Stimulated activated CD4-positive, alpha-beta T cell treated with anti-CD3 and anti-CD28 coated beads, TNF-alpha, amount 100 ng/mL, for 48 hours (primary cell): ENCODE results near the gene CNTNAP2.
"Not testable (repeated sequence)": the region's sequence is repeated elsewhere in the genome, so short reads cannot be mapped to it uniquely, and the experiment has no call there.

Experiments
- DNase-seq, 3 donors: peaks; one replicate each; pipeline ENCODE4 v3.0.0-alpha.2; 2020; ENCODE audit warnings: low read depth in 3 of 3

CNTNAP2 gene

DNA sequence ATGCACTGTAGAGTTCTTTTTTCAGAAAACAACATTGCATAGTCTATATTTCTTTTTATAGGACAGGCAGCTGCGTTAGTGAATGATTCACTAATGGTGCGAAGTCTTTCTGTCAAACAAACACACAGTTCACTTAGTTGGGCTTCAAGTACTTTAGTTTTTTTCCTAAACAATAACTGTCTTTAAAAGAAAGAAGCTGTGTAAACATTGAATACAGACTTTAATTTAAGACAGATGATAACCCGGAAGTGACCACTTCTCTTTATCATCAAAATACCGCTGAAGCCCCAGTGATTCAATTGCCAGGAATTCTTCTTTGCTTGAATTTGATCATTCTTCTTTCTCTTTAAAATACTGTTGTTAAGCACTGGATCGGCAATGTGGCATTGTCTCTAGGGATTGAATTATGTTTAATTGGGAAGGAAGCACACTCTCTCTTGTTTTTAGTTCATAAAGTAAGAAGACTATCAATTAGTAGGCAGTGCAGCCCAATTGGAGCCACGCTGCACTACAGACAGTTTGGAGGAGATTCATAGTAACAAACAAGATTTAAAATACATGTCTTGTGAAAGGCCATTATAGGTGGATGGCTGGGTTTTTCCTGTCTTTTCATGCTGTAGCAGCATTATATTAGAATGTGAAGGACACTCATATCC lies 30.4 kb downstream of the CNTNAP2 start:
- no peak for DNase-seq

DNA sequence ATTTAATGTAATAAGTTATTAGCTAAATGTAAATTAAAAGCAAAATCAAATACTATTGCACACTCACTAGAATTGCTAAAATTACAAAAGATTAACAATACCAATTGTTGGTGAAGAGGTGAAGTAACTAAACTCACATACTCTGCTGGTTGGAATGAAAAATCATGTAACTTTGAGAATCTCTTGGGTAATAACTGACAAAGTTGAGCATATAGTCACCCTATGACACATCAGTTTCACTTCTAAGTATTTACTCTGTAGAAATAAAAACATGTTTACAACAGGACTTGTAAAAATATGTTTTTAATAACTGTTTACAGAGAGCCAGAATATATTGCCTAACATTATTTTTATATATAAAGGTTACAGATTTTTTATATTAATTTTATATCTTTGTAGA lies 33.6 kb downstream of the CNTNAP2 start:
- DNase-seq: no peak

- no peak for DNase-seq
Observed at GRCh38 chr7:146172112-146172511, 55.5 kb downstream of the CNTNAP2 start.

- no peak for DNase-seq
Observed at GRCh38 chr7:146175716-146176115, 59.1 kb downstream of the CNTNAP2 start.

DNA sequence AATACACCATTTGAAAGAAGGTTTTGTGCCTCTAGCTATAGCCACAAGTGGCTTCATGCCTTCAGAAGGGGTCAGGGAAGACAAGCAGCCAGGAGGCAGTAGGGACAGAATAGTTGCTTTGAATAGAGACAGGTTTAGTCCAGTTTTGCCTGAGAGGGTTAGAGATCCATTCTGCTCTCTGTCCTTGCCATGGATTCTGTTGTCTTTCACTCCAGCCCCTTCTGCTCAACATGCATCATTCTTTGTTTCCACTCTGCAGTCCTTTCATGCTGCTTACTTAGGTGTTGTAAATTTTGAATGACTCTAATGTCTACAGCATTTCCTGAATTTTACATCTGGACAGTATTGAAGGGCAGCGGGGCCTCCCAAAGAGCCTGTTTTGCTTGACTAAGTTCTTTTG lies 60.3 kb downstream of the CNTNAP2 start:
- DNase-seq: no peak

GRCh38 chr7:146177301-146177700 lies 60.7 kb downstream of the CNTNAP2 start:
- DNase-seq: no peak

DNA sequence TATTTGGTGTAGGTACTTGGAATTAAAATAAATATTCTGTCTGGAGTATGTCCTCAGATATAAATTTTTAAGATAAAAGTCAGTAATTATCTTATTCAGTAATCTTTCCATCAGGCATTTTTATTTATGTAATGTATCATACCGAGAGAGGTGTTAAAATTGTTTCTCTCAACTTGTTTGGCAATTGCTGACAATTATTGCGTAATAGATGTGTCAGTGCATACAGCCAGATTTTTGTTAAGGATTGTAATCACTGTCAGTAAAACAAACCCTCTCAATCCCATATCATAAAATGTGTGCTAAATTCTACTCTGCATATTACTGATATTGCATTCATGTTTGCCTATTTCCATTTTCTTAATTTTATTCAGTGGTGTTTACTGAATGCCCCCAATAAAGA lies 69.2 kb downstream of the CNTNAP2 start:
- DNase-seq: no peak

DNA sequence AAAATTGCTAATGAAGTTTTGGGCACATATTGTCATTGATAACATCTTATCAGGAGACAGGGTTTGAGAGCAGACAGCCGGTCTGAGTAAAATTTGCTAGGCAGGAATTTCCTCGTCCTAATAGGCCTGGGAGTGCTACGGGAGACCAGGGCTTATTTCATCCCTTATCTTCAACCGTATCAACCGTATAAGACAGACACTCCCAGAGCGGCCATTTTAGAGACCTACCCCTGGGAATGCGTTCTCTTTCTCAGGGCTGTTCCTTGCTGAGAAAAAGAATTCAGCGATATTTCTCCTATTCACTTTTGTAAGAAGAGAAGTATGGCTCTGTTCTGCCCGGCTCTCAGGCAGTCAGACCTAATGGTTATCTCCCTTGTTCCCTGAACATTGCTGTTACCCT lies 74.8 kb downstream of the CNTNAP2 start:
- DNase-seq: not testable (repeated sequence)

DNA sequence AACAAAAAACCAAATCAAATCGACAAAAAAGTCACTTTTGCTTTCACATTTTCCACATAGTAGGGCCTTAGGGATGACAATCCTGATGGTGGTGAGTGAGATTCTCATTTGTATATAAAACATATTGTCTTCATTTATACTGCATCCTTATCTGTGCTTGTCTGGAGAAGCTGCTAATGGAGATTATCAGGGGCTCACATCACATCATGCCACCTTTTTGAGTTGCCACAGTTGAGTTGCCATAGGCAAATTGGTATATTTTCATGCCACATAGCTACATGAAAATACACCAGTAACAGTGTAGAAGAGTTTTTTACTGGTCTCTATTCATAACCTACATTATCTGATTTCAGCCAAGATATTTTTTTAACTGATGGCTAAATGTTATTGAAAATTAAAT lies 85.3 kb downstream of the CNTNAP2 start:
- DNase-seq: no peak

DNA sequence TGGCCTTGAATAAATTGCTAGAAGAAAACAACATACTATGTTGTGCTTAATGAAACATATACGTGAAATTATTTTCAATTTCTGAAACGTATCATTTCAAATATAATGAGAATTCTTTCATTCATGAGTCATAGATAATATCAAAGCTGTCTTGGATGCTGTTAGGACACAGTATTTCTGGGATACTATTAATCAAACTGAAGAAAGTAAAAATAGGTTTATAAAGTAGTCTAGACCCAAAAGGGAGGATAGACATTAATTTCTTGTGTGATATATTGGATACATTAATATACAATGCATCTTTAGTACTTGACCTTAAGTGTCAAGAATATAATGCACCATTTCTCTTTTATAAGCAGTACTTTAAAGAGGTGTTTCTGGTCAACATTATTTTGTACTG lies 89.7 kb downstream of the CNTNAP2 start:
- DNase-seq: no peak

DNA sequence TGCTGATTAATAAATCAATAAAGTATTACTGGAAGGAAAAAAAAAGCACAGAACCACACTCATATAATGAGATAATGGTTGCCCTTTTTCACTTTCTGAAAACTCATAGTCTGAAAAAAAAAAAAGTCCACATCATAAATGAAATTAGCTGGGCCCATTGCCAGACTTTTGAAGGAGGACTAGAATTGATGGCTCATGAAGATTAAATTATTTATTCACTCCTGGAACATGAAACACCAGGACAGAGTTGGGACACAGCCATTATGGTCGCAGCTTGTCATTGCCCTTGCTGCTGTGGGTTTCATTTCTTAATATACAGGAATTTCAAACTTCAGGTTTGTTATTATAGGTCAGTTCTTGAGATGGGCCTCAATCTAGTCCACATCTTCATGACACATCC lies 91.9 kb downstream of the CNTNAP2 start:
- no peak for DNase-seq

DNA sequence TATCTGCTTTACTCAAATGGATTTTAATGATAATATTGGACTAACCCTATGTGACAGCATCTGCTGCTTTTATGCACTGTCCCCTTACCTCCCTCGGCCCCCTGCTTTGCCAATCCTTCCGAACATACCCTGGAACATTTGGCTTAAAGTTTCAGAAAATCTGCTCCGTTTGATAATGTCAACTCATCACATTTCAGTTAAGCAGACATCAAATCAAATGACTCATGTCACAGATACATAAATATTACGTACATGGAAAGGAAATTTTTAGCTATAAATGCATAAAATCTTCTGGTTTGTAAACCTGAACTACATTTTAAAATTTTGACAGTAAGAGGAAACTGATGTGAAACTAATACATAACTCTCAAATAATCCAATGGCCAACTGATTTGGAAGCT lies 98.2 kb downstream of the CNTNAP2 start:
- no peak for DNase-seq

DNA sequence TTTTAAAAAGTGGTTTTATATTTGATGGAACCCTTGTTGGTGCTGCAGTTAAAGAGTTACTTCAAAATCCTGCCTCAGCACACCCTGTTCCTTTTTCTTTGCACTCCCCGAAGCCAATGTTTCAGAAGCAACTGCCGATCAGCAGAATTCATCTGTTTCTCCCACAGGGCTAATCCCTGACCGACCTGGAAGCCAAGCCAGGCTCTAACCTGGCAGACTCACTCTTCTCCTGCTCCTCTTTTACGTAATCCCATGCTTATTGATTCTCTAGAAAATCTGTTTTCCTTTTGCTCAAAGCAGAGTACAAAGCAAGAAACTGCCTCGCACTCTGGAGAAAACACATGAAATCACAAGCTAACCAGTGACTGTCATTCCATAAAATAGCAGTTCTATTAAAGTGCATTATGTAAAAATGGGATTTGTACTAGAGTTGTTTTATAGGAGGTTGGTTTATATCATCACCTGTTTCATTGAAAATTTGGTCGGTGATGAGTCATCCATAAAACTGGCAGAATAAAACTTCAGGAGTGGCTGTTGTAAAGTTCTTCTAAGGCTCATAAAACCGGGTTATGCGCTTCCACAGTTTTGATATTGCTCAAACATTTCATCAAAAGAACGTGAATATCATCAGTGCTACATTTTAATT lies 99.9 kb downstream of the CNTNAP2 start:
- no peak for DNase-seq

GRCh38 chr7:146223851-146224250 lies 107.2 kb downstream of the CNTNAP2 start:
- DNase-seq: no peak

- no peak for DNase-seq
Observed at GRCh38 chr7:146232604-146233003, 116.0 kb downstream of the CNTNAP2 start.

DNA sequence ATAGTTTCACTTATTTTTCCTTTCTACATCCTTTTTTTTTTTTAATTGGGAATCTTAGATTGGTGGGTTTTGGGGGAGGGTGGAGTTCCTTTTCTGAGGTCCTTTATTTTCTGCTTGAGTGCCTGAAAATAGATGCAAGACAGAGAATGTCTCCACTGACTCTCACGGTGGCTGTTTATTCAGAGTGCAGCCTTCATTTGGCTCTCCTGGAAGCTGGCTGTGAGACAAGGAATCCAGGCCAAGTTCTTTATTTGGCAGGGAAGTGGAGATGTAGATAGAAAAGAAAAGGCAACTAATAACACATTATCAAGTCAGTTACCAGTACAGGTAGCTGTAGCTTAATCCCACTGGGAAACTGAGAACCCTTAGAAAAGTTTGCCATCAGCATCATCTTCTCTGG lies 118.6 kb downstream of the CNTNAP2 start:
- DNase-seq: no peak

GRCh38 chr7:146242661-146243060 lies 126.1 kb downstream of the CNTNAP2 start:
- no peak for DNase-seq

- DNase-seq: not testable (repeated sequence)
Observed at GRCh38 chr7:146247991-146248390, 131.4 kb downstream of the CNTNAP2 start.

GRCh38 chr7:146248744-146249143 lies 132.1 kb downstream of the CNTNAP2 start:
- DNase-seq: not testable (repeated sequence)

GRCh38 chr7:146249272-146249671 lies 132.7 kb downstream of the CNTNAP2 start:
- no peak for DNase-seq

DNA sequence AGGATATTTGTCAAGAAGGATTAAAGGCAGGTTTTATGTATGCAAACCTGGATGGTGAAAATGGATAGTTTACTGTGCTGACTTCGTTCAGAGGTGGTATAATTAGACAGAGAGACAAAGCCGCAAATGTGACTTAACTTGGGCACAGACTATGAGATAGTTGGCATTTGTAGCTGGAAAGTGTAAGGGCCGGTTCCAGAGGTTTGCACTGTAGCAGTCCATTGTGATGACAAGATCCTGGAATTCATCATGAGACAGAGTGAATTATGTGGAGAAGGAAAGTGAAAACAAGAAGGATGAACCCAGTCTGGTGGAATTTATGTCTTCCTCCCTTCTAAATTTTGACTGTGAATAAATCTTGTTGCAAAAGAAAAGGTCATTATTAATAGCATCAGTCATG lies 139.0 kb downstream of the CNTNAP2 start:
- DNase-seq: no peak

DNA sequence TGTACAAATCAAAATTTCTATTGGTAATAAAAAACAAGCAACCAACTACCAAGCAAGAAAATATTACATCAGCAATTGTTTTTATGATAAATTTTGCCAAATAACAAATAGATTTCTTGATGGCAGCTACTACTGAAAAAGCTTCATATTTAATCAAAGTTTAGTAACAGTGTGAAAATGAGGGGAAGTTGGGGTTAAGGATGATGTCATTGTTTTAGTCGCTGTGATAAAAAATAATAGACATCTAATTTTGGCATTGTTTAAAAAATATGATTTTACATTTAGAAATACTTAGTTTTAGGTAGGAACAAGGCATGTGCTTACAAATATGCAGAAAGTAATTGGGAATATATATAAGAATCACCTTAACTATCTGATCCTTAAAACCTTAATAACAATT lies 145.9 kb downstream of the CNTNAP2 start:
- DNase-seq: no peak

DNA sequence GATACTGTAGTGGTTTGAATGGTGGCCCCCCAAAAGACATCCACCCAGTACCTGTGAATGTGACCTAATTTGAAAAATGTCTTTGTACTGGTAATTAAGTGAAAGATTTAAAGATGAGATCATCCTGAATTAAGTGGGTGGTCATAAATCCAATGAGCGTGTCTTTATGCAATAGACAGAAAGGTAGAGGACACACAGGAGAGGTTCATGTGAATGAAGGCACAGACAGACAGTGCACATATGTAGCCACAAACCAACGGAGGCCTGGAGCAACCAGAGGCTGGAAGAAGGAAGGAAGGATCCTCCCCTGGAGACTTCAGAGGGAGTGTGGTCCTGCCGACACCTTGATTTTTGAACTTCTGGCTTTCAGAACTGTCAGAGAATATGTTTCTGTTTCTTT lies 160.3 kb downstream of the CNTNAP2 start:
- no peak for DNase-seq

DNA sequence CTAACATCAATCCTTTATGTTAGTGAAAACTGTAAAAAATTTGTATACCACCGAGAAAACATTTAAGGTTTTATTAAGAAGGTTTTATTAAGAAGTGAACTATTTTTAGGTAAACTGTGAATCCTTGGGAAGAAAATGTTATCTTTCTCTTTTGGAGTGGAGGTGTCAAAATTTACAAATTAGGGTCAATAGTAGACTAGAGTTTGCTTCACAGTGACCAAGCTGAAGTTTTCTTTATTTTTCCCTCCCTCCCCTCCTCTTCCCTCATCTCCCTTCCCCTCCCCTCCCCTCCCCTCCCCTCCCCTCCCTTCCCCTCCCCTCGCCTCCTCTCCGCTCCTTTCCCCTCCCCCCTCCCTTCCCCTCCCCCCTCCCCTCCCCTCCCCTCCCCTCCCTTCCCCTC lies 168.8 kb downstream of the CNTNAP2 start:
- DNase-seq: no peak
